ENCODE measurements around the gene HIP1.

GRCh38 chr7:75716992-75717626 is 21.6 kb downstream of the HIP1 start:
- TF ChIP-seq CTCF (IDR thresholded peaks at IDR 0.05), result no peak
- TF ChIP-seq REST (IDR thresholded peaks at IDR 0.05; ENCODE audit: insufficient read depth in 1 of 2, low read depth in 2 of 2, low read length in 1 of 2), result no peak
- no peak for TF ChIP-seq POLR2AphosphoS5 (IDR thresholded peaks at IDR 0.05; ENCODE audit: low read depth, low read length)
